GM06990 (cell line): ENCODE results near the gene DPP10.

ENCODE experiments used
- DNase-seq: peaks from one replicate; pipeline ENCODE4 v3.0.0-alpha.2; 2011; ENCODE audit not compliant: insufficient read length; ENCODE audit errors: extremely low read depth
- H3K27me3 ChIP-seq: replicated peaks from 2 replicates; pipeline ENCODE4 v1.6.0; 2011; ENCODE audit warnings: low read length; ENCODE audit not compliant: control insufficient read depth, insufficient read depth
- H3K36me3 ChIP-seq: 2 replicates; pipeline ENCODE4 v1.5.1; 2011; ENCODE audit warnings: low read length; ENCODE audit not compliant: control insufficient read depth, insufficient read depth
- H3K4me3 ChIP-seq: replicated peaks from 2 replicates; pipeline ENCODE4 v1.5.1; 2011; ENCODE audit warnings: low read depth, mild to moderate bottlenecking, control low read depth, low read length
- CTCF ChIP-seq: IDR thresholded peaks from 2 replicates; pipeline ENCODE4 v1.5.1; 2011; ENCODE audit warnings: low read length, control low read depth, mild to moderate bottlenecking, inconsistent platforms; ENCODE audit not compliant: insufficient read depth, poor library complexity, severe bottlenecking

Gene DPP10

GRCh38 chr2:115443539-115444185 lies 1001.2 kb downstream of the DPP10 start:
- TF ChIP-seq CTCF, result no peak
- no peak for DNase-seq

DNA sequence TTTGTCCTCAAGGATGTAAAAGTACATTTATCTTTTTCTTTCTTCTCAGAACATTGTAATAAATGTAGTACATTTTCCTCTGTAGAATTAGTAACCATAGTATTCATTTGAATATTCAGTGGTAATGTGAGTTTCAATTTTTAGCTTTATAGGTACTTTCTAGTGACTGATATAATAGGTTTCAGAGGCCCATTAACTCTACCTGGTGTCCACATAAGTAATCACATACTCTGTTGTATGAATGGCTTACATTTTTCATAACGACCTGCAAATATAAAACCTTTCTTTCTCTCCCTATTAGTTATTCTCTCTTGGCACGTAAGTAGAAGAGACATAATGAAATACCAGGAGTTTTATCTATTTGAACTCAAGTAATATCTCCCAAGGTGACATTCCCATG lies 1017.6 kb downstream of the DPP10 start:
- Histone ChIP-seq H3K36me3 (no peaks in the 10 kb centered on the region), H3K4me3 (no peak overlapping the region), H3K27me3 (no peaks in the 10 kb centered on the region)
- DNase-seq, result no peak
- TF ChIP-seq CTCF, result no peak

More at GRCh38 chr2:115443539-115444185, 1001.2 kb downstream of the DPP10 start:
- H3K27me3 ChIP-seq, result no peaks in the 10 kb centered on the region
- no peaks in the 10 kb centered on the region for H3K36me3 ChIP-seq
- no peak overlapping the region for H3K4me3 ChIP-seq

GRCh38 chr2:115480741-115481140 lies 1038.3 kb downstream of the DPP10 start:
- no peaks in the 10 kb centered on the region for H3K27me3 ChIP-seq
- DNase-seq, result no peak

GRCh38 chr2:115481842-115482241 lies 1039.4 kb downstream of the DPP10 start:
- no peak overlapping the region for H3K4me3 ChIP-seq

More at GRCh38 chr2:115480741-115481140, 1038.3 kb downstream of the DPP10 start:
- Histone ChIP-seq H3K36me3 (no peaks in the 10 kb centered on the region), H3K4me3 (no peak overlapping the region)
- no peak for TF ChIP-seq CTCF

GRCh38 chr2:115483666-115484065 lies 1041.2 kb downstream of the DPP10 start:
- Histone ChIP-seq H3K27me3 (no peaks in the 10 kb centered on the region), H3K36me3 (no peaks in the 10 kb centered on the region), H3K4me3 (no peak overlapping the region)
- DNase-seq, result no peak
- no peak for TF ChIP-seq CTCF

More at GRCh38 chr2:115481842-115482241, 1039.4 kb downstream of the DPP10 start:
- DNase-seq, result no peak
- TF ChIP-seq CTCF, result no peak
- Histone ChIP-seq H3K27me3 (no peaks in the 10 kb centered on the region), H3K36me3 (no peaks in the 10 kb centered on the region)

GRCh38 chr2:115484486-115484885 lies 1042.0 kb downstream of the DPP10 start:
- no peak for DNase-seq
- no peak for TF ChIP-seq CTCF

More at GRCh38 chr2:115484486-115484885, 1042.0 kb downstream of the DPP10 start:
- H3K4me3 ChIP-seq, result no peak overlapping the region
- H3K27me3 ChIP-seq, result no peaks in the 10 kb centered on the region
- no peaks in the 10 kb centered on the region for H3K36me3 ChIP-seq
